ENCODE data around the gene AKAP12. TPM values are rescaled to one million over a fixed set of nuclear protein-coding genes. Genes with fewer than 3 reads are reported as not detected.

AKAP12 gene, protein sequence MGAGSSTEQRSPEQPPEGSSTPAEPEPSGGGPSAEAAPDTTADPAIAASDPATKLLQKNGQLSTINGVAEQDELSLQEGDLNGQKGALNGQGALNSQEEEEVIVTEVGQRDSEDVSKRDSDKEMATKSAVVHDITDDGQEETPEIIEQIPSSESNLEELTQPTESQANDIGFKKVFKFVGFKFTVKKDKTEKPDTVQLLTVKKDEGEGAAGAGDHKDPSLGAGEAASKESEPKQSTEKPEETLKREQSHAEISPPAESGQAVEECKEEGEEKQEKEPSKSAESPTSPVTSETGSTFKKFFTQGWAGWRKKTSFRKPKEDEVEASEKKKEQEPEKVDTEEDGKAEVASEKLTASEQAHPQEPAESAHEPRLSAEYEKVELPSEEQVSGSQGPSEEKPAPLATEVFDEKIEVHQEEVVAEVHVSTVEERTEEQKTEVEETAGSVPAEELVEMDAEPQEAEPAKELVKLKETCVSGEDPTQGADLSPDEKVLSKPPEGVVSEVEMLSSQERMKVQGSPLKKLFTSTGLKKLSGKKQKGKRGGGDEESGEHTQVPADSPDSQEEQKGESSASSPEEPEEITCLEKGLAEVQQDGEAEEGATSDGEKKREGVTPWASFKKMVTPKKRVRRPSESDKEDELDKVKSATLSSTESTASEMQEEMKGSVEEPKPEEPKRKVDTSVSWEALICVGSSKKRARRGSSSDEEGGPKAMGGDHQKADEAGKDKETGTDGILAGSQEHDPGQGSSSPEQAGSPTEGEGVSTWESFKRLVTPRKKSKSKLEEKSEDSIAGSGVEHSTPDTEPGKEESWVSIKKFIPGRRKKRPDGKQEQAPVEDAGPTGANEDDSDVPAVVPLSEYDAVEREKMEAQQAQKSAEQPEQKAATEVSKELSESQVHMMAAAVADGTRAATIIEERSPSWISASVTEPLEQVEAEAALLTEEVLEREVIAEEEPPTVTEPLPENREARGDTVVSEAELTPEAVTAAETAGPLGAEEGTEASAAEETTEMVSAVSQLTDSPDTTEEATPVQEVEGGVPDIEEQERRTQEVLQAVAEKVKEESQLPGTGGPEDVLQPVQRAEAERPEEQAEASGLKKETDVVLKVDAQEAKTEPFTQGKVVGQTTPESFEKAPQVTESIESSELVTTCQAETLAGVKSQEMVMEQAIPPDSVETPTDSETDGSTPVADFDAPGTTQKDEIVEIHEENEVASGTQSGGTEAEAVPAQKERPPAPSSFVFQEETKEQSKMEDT (N-terminal part only)
- polyA plus RNA-seq (2012; ENCODE audit: insufficient read depth, insufficient read length) = 6.0 TPM

- H3K4me3 ChIP-seq (ENCODE audit: low read length) = no peak within 1 kb of the TSS
- DNase-seq (ENCODE audit: low read depth, low spot score) = no peak
These were observed at the start of gene AKAP12 for GRCh38 chr6:151239603-151240035. Gene AKAP12, plus strand, starts transcription at chr6:151239967. Its CDS starts 596 bp downstream, at chr6:151240563.

- no peak overlapping the region for H3K4me3 ChIP-seq (ENCODE audit: low read length)
- no peak for DNase-seq (ENCODE audit: low read depth, low spot score)
These were observed 48.2 kb upstream of the AKAP12 start for GRCh38 chr6:151191527-151191926.

DNA sequence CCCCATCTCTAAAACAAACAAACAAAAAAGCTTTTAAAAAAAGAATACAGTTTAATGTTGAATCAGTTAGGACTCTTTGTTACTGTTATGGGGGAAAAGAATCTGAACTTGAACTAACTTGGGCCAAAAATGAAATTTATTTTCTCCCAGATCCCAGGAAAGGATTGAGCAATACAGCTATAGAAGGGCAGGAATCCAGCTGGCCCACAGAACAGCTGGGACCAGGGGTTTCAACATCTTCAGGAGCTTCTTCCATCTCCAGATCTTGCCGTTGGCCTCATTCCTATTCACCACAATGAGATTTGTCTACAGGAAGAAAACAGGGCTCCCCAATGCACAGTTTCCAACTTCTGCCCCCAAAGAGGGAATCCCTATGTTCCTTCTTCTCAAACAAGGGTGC lies 43.2 kb upstream of the AKAP12 start:
- no peak for DNase-seq (ENCODE audit: low read depth, low spot score)
- no peak overlapping the region for H3K4me3 ChIP-seq (ENCODE audit: low read length)

GRCh38 chr6:151197556-151197955 lies 42.2 kb upstream of the AKAP12 start:
- H3K4me3 ChIP-seq (ENCODE audit: low read length) = no peak overlapping the region
- no peak for DNase-seq (ENCODE audit: low read depth, low spot score)

DNA sequence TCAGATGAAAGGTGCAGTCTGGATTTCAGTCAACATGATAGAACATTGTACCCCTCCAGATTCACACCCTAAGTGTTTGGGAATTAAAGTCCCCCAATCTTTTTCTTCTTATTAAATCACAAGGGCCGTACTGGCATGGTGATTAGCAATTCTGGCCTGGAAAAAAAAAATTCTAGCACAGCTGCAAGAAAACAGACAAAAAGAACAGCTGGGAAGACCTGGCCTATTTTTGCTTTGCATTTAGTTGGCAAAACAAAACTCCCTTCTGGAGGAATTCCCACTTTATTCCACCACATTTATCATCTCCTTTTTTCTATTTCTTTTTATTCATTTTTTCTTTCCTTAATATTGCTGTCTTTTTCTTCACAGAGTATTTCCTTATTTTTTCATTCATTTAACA lies 39.8 kb upstream of the AKAP12 start:
- H3K4me3 ChIP-seq (ENCODE audit: low read length) = no peak overlapping the region
- no peak for DNase-seq (ENCODE audit: low read depth, low spot score)

DNA sequence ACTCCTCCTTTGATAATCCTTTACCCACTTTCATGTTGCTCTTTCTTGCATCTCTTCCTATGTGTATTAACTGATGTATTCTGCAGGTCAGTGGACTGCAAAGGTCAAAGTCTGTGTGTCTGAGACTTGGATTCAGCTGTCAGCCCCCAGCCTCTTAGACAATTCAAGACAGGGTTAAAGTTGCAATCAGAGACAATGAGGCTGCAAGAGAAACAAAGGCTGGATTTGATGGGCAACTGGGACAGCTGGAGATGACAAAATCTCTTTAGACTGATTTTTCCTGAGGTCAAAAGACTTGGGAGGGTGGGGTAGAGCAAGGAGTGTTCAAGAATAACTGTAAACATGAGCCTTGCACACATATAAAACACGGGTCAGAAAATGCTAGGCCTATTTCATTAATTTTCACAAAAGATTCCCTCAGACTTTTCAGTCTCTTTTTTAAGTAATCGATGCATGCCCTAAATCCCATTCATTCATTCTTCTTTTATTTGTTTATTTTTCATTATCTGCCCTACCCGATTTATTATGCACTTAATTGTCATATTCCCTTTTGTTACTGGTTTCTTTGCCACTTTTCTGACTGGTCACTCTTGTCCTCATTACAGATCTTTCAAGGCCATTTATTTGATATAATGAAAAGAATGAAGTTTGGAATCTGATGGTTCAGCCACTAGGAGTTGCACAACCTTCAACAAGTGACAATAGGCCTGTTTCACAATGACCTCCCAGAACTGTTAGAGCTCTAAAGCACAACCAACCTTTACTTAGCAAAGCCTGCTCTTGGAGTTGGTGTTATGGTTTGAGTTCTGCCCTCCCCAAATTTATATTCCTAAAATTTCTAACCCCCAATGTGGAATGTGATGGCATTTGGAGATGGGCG lies 33.8 kb upstream of the AKAP12 start:
- DNase-seq (ENCODE audit: low read depth, low spot score) = no peak
- no peak overlapping the region for H3K4me3 ChIP-seq (ENCODE audit: low read length)

DNA sequence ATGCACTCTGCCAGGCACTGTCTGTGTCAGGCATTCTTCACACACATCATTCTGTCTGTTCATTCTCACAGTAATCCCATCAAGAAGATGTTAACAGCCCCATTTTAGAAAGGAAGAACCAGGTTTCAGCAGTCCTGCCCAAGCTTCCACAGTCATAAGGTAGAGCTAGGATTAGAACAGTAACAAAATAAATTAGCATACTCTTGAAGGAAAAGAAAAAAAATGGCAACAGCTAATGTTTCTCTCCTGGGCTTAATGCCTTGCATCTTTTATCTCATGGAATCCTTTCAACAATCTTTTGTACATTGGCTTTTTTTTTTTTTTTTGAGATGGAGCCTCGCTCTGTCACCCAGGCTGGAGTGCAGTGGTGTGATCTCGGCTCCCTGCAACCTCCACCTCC lies 32.1 kb upstream of the AKAP12 start:
- no peak for DNase-seq (ENCODE audit: low read depth, low spot score)
- H3K4me3 ChIP-seq (ENCODE audit: low read length) = no peak overlapping the region

DNA sequence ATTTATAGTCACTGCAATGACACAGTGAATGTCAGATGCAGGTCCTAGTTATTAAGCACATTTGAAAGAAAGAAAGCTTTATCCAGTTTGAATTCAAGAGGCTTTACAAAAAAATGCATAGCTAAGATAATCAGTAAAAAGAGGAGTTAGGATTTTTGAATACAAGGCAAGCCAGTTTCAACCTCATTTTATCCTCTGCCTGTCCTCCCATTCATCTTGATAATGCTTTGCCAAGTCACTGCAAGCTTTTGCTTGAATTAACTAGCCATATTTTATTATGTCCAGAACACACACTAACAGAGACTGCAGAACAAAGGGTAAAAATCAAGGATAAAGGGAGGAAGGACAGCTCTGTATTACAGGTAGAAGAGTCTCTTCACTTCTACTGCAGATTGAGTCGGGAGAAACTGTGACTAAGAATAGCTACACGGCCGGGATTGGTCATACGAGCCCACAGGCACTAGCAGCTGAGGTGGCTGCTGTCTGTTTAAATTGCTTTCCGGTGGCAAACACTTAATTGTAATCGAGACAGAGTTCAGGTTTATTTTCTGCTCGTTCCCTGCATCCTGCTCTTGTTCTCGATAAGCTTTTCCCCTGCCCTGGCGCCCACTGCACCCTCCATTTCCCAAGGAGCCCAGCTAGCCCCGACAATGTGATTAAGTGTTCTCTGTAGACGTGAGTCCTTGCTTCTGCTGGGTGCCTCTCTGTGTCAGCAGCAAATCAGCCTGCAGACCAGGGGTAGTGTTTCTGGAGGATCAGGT lies 30.5 kb upstream of the AKAP12 start:
- DNase-seq (ENCODE audit: low read depth, low spot score) = no peak
- no peak overlapping the region for H3K4me3 ChIP-seq (ENCODE audit: low read length)

DNA sequence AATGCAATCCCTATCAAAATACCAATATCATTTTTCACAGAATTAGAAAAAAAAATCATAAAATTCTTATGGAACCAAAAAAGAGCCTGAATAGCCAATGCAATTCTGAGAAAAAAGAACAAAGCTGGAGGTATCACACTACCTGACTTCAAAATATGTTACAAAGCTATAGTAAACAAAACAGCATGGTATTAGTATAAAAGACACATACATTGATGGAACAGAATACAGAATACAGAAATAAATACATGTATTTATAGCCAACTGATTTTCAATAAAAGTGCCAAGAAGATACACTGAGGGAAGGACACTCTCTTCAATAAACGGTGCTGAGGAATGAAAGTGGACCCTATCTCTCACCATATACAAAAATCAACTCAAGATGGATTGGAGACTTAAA lies 28.7 kb upstream of the AKAP12 start:
- no peak for DNase-seq (ENCODE audit: low read depth, low spot score)
- no peak overlapping the region for H3K4me3 ChIP-seq (ENCODE audit: low read length)

- DNase-seq (ENCODE audit: low read depth, low spot score) = no peak
- no peak overlapping the region for H3K4me3 ChIP-seq (ENCODE audit: low read length)
These were observed 26.4 kb upstream of the AKAP12 start for GRCh38 chr6:151213352-151213751.

DNA sequence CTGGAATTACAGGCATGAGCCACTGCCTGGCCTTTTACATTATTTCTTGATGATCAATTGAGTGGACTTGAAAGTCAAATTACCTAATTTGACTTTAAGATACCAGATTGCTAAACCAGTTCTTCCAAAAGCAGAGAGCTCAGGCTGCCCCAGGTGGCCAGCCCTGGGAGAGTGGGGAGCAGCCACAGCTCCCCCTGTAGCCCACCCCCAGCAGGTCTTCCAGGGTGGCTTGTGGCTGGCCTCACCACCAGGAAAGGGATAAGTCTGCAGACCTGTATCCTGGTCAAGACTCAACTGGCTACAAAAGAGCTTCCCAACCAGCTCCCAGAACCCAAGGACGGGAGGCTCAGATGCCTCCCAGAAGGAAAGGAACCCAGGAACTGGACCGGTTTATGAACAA lies 23.8 kb upstream of the AKAP12 start:
- H3K4me3 ChIP-seq (ENCODE audit: low read length) = no peak overlapping the region
- DNase-seq (ENCODE audit: low read depth, low spot score) = no peak

DNA sequence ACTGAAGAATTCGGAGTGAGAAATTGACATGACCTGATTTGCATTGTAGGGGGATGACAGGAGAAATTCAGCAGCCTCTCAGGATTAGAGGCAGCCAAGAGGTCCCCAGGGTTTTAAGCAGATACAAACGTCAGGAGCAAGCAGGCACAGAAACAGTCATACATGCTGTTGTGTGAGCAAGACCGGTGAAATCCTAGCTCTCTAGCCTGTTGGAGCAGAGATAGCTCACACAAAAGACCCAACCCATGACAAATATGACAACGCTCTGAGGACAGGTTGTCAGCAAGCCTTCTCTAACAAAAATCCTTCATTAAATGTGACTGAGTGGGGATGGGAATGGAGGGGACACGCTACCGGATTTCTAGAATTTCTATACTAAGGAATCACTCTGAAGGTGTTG lies 23.0 kb upstream of the AKAP12 start:
- no peak for DNase-seq (ENCODE audit: low read depth, low spot score)
- H3K4me3 ChIP-seq (ENCODE audit: low read length) = no peak overlapping the region

GRCh38 chr6:151219192-151219591 lies 20.6 kb upstream of the AKAP12 start:
- DNase-seq (ENCODE audit: low read depth, low spot score) = no peak
- H3K4me3 ChIP-seq (ENCODE audit: low read length) = no peak overlapping the region

DNA sequence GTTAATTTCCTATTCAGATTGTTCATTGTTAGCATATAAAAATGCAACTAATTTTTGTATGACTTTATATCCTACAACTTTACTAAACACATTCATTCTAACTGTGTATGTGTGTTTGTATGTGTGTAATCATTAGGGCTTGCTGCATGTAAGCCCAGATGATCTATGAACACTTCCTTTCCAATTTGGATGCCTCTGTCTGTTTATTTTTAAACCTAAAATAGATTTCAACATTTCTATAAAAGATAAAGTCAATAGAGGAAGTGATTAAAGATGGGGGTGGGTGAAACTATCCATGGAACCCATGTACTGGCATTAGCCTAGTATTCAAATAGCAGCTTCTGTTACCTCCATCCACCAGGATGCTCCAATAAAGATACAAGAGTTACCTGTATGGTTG lies 15.7 kb upstream of the AKAP12 start:
- DNase-seq (ENCODE audit: low read depth, low spot score) = no peak
- H3K4me3 ChIP-seq (ENCODE audit: low read length) = no peak overlapping the region

GRCh38 chr6:151225919-151226318 lies 13.8 kb upstream of the AKAP12 start:
- H3K4me3 ChIP-seq (ENCODE audit: low read length) = no peak overlapping the region
- DNase-seq (ENCODE audit: low read depth, low spot score) = no peak

- H3K4me3 ChIP-seq (ENCODE audit: low read length) = no peak overlapping the region
- no peak for DNase-seq (ENCODE audit: low read depth, low spot score)
These were observed 10.9 kb upstream of the AKAP12 start for GRCh38 chr6:151228788-151229400.

- DNase-seq (ENCODE audit: low read depth, low spot score) = no peak
- no peak overlapping the region for H3K4me3 ChIP-seq (ENCODE audit: low read length)
These were observed 10.1 kb upstream of the AKAP12 start for GRCh38 chr6:151229401-151230276.

All from Jurkat, Clone E6-1 (cell line).